ENCODE data around the gene C1orf21. TPM values are rescaled to one million over a fixed set of nuclear protein-coding genes. Genes with fewer than 3 reads are reported as not detected.

Gene C1orf21
- total RNA-seq, 1 donor: 17.0 TPM

DNA sequence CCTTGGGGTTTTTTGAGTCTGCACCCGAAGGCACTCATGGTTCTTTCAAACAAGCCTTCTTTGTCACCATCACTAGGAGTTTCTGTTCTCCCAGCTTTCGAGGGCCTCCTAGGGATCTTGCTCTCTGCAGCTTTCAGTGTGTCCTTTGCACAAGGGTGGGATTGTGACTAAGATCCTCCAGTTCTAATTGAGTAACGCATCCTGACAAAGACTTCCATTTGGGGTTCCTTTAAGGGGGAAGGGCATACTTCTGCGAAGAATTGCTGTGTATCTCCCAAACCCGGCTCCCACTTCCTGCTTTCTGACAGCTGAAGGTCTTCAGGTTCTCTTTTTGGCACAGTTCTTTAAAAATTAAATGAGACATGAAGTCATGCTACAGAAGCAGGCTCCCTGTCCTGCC lies 228.5 kb downstream of the C1orf21 start:
- Histone ChIP-seq H3K27me3 (ENCODE audit: insufficient read depth, low read length) (no peaks in the 10 kb centered on the region), H3K4me2 (ENCODE audit: insufficient read depth, low read length) (no peak overlapping the region), H3K27ac (ENCODE audit: low read depth, low read length) (no peak overlapping the region), H3K4me1 (ENCODE audit: insufficient read depth, low read length) (no peaks in the 10 kb centered on the region), H3K4me3 (ENCODE audit: insufficient read depth, low read length) (no peak overlapping the region), H3K36me3 (ENCODE audit: insufficient read depth, low read length) (no peaks in the 10 kb centered on the region), H2AFZ (ENCODE audit: low read length) (no peak overlapping the region), H3K79me2 (ENCODE audit: insufficient read depth, low read length) (no peaks in the 10 kb centered on the region), H3K9me3 (ENCODE audit: low read depth, low read length) (no peaks in the 10 kb centered on the region), H4K20me1 (ENCODE audit: insufficient read depth, low read length) (no peaks in the 10 kb centered on the region)
- no peak for DNase-seq (ENCODE audit: insufficient read length, low spot score, missing footprints)
- TF ChIP-seq CTCF (IDR thresholded peaks at IDR 0.05; ENCODE audit: extremely low read depth, low read depth, low read length): no peak

DNA sequence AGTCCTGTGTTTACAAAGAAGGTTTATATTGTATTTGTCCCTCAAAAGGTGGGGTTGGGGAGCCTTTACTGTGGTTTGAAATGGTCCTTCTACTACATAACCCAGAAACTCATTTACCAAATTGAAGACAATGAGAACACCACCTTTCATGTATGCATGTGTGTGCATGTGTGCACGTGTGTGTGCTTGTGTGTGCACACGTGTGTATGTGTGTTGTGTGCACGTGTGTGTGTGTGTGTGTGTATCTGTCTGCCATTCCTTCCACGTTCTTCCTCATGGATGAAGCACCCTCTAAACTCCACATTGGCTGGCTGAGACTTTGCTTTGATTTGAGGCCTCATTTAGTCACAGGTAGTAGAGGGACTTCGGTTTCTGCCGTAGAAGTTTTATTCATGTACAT lies 229.7 kb downstream of the C1orf21 start:
- DNase-seq (ENCODE audit: insufficient read length, low spot score, missing footprints): no peak
- Histone ChIP-seq H3K9me3 (ENCODE audit: low read depth, low read length) (no peaks in the 10 kb centered on the region), H3K4me2 (ENCODE audit: insufficient read depth, low read length) (no peak overlapping the region), H2AFZ (ENCODE audit: low read length) (no peak overlapping the region), H3K27ac (ENCODE audit: low read depth, low read length) (no peak overlapping the region), H4K20me1 (ENCODE audit: insufficient read depth, low read length) (no peaks in the 10 kb centered on the region), H3K4me3 (ENCODE audit: insufficient read depth, low read length) (no peak overlapping the region), H3K4me1 (ENCODE audit: insufficient read depth, low read length) (peaks cover 3% of the 10 kb centered on the region), H3K27me3 (ENCODE audit: insufficient read depth, low read length) (no peaks in the 10 kb centered on the region), H3K79me2 (ENCODE audit: insufficient read depth, low read length) (no peaks in the 10 kb centered on the region), H3K36me3 (ENCODE audit: insufficient read depth, low read length) (no peaks in the 10 kb centered on the region)
- no peak for TF ChIP-seq CTCF (IDR thresholded peaks at IDR 0.05; ENCODE audit: extremely low read depth, low read depth, low read length)

DNA sequence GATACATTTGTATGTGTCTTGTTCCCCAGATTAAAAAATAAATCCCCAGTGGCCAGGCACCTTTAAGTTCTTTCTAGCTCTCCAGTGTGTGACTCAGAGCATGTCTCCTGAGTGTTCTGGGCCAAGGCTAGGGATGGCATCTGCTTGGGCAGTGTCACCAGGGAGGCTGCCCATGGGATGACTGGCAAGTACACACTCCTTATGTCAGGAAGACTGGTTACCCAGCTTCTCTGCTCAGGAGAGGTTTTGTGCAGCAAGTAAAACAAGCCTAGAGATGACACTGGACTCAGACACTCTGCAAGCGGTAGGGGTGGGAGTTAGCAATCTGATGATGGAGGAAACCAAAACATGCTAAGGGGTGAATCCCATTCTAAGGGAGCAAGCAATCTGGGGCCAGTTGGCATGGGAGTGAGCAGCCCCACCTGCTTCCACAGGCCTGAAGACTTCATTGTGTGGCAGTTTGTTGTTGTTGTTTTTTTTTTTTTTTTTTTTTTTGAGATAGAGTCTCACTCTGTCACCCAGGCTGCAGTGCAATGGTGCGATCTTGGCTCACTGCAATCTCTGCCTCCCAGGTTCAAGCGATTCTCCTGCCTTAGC lies 230.7 kb downstream of the C1orf21 start:
- no peak for DNase-seq (ENCODE audit: insufficient read length, low spot score, missing footprints)
- Histone ChIP-seq H3K9me3 (ENCODE audit: low read depth, low read length) (no peaks in the 10 kb centered on the region), H3K4me2 (ENCODE audit: insufficient read depth, low read length) (no peak overlapping the region), H3K4me1 (ENCODE audit: insufficient read depth, low read length) (peaks cover 10% of the 10 kb centered on the region), H4K20me1 (ENCODE audit: insufficient read depth, low read length) (no peaks in the 10 kb centered on the region), H2AFZ (ENCODE audit: low read length) (no peak overlapping the region), H3K79me2 (ENCODE audit: insufficient read depth, low read length) (no peaks in the 10 kb centered on the region), H3K36me3 (ENCODE audit: insufficient read depth, low read length) (no peaks in the 10 kb centered on the region), H3K4me3 (ENCODE audit: insufficient read depth, low read length) (no peak overlapping the region), H3K27ac (ENCODE audit: low read depth, low read length) (no peak overlapping the region), H3K27me3 (ENCODE audit: insufficient read depth, low read length) (no peaks in the 10 kb centered on the region)
- no peak for TF ChIP-seq CTCF (IDR thresholded peaks at IDR 0.05; ENCODE audit: extremely low read depth, low read depth, low read length)

DNA sequence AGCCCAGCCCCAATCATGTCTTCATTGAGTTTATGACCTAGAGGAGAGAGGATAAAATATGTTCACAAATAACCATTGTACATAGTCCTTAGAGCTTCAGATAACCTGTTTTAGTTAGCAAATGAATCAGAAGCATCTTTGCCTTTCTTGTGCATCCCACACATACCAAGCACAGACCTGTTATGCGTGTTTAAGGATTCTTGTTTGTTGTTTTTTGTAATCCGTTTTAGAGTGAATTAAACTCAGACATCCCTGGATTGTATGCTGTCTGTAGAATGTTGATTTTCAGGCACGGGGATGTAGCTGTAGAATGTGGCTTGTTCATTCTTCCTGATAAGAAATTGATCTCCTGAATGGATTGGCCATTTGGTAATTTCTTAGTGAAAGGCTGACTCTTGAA lies 232.0 kb downstream of the C1orf21 start:
- no peak for DNase-seq (ENCODE audit: insufficient read length, low spot score, missing footprints)
- no peak for TF ChIP-seq CTCF (IDR thresholded peaks at IDR 0.05; ENCODE audit: extremely low read depth, low read depth, low read length)
- Histone ChIP-seq H3K27ac (ENCODE audit: low read depth, low read length) (no peak overlapping the region), H3K27me3 (ENCODE audit: insufficient read depth, low read length) (no peaks in the 10 kb centered on the region), H3K4me2 (ENCODE audit: insufficient read depth, low read length) (no peak overlapping the region), H3K9me3 (ENCODE audit: low read depth, low read length) (no peaks in the 10 kb centered on the region), H4K20me1 (ENCODE audit: insufficient read depth, low read length) (no peaks in the 10 kb centered on the region), H3K4me1 (ENCODE audit: insufficient read depth, low read length) (peaks cover 11% of the 10 kb centered on the region), H3K36me3 (ENCODE audit: insufficient read depth, low read length) (no peaks in the 10 kb centered on the region), H3K79me2 (ENCODE audit: insufficient read depth, low read length) (no peaks in the 10 kb centered on the region), H2AFZ (ENCODE audit: low read length) (no peak overlapping the region), H3K4me3 (ENCODE audit: insufficient read depth, low read length) (no peak overlapping the region)
